Neural progenitor cell (in vitro differentiated cells): ENCODE measurements around the gene SERGEF. TPM values are rescaled to one million over a fixed set of nuclear protein-coding genes. Genes with fewer than 3 reads are reported as not detected.

ENCODE experiments used
- DNase-seq: peaks from one replicate; pipeline ENCODE4 v3.0.0-alpha.2; 2016; ENCODE audit warnings: low spot score
- H2AFZ ChIP-seq: fragments of 200-600 bp; sonication (generic); replicated peaks from 2 replicates; pipeline ENCODE4 v1.6.1; 2016; ENCODE audit warnings: antibody characterized with exemption
- H3F3A ChIP-seq: fragments of 200-600 bp; sonication (generic); 2 replicates; pipeline ENCODE4 v1.6.1; 2016; ENCODE audit warnings: antibody characterized with exemption, low read depth
- H3K27ac ChIP-seq: fragments of 200-600 bp; sonication (generic); 2 replicates; pipeline ENCODE4 v1.5.1; 2016; ENCODE audit warnings: mild to moderate bottlenecking
- H3K27me3 ChIP-seq: fragments of 200-600 bp; sonication (generic); 2 replicates; pipeline ENCODE4 v1.6.1; 2016; ENCODE audit warnings: mild to moderate bottlenecking, moderate library complexity
- H3K36me3 ChIP-seq: fragments of 200-600 bp; sonication (generic); 2 replicates; pipeline ENCODE4 v1.5.1; 2016
- H3K4me1 ChIP-seq: fragments of 200-600 bp; sonication (generic); 2 replicates; pipeline ENCODE4 v1.6.1; 2016; ENCODE audit warnings: mixed run types
- H3K4me2 ChIP-seq: fragments of 200-600 bp; sonication (generic); 2 replicates; pipeline ENCODE4 v1.6.1; 2016
- H3K4me3 ChIP-seq: fragments of 200-600 bp; sonication (generic); 2 replicates; pipeline ENCODE4 v1.5.1; 2016
- H3K79me2 ChIP-seq: fragments of 200-600 bp; sonication (generic); 2 replicates; pipeline ENCODE4 v1.6.1; 2016; ENCODE audit warnings: low read depth
- H3K9ac ChIP-seq: fragments of 200-600 bp; sonication (generic); 2 replicates; pipeline ENCODE4 v1.6.1; 2016
- H3K9me3 ChIP-seq: fragments of 200-600 bp; sonication (generic); 2 replicates; pipeline ENCODE4 v1.5.1; 2016; ENCODE audit warnings: low read depth
- H4K20me1 ChIP-seq: fragments of 200-600 bp; sonication (generic); 2 replicates; pipeline ENCODE4 v1.6.1; 2016; ENCODE audit warnings: low read depth
- H3K27ac Mint-ChIP-seq: 3 replicates; pipeline ENCODE4 v1.8.0; 2021; ENCODE audit warnings: mixed read lengths
- H3K27me3 Mint-ChIP-seq: 2 replicates; pipeline ENCODE4 v1.8.0; 2022; ENCODE audit warnings: low read depth, mild to moderate bottlenecking, inconsistent platforms, moderate library complexity, mixed read lengths; ENCODE audit not compliant: insufficient read depth
- H3K36me3 Mint-ChIP-seq: 3 replicates; pipeline ENCODE4 v1.8.0; 2021; ENCODE audit warnings: mixed read lengths
- H3K4me1 Mint-ChIP-seq: 3 replicates; pipeline ENCODE4 v1.8.0; 2021; ENCODE audit warnings: mixed read lengths
- H3K4me3 Mint-ChIP-seq: 3 replicates; pipeline ENCODE4 v1.8.0; 2021; ENCODE audit warnings: mild to moderate bottlenecking, moderate library complexity, mixed read lengths
- H3K9me3 Mint-ChIP-seq: 3 replicates; pipeline ENCODE4 v1.8.0; 2020; ENCODE audit warnings: mixed read lengths
- EZH2 ChIP-seq: fragments of 200-600 bp; sonication (generic); IDR thresholded peaks from 2 replicates; pipeline ENCODE4 v1.6.1; 2017; ENCODE audit warnings: antibody characterized with exemption, mild to moderate bottlenecking, moderate library complexity
- EZH2phosphoT487 ChIP-seq: fragments of 200-600 bp; sonication (generic); IDR thresholded peaks from 2 replicates; pipeline ENCODE4 v1.6.1; 2017; ENCODE audit warnings: antibody characterized with exemption
- total RNA-seq: library from RNA; depleted of rRNA; stranded (reverse); fragments of >200 nt; gene quantifications from 2 replicates; pipeline ENCODE4 v1.2.3, GENCODE V29; 2015; ENCODE audit warnings: low replicate concordance
- TF ChIP-seq, protein P1 (sequence below): fragments of 200-600 bp; sonication (generic); IDR thresholded peaks from 2 replicates; pipeline ENCODE4 v1.5.1; 2017; ENCODE audit warnings: antibody characterized with exemption, mild to moderate bottlenecking

SERGEF gene
- total RNA-seq, 1 donor from 2014 or later, result 35.1 TPM

DNA sequence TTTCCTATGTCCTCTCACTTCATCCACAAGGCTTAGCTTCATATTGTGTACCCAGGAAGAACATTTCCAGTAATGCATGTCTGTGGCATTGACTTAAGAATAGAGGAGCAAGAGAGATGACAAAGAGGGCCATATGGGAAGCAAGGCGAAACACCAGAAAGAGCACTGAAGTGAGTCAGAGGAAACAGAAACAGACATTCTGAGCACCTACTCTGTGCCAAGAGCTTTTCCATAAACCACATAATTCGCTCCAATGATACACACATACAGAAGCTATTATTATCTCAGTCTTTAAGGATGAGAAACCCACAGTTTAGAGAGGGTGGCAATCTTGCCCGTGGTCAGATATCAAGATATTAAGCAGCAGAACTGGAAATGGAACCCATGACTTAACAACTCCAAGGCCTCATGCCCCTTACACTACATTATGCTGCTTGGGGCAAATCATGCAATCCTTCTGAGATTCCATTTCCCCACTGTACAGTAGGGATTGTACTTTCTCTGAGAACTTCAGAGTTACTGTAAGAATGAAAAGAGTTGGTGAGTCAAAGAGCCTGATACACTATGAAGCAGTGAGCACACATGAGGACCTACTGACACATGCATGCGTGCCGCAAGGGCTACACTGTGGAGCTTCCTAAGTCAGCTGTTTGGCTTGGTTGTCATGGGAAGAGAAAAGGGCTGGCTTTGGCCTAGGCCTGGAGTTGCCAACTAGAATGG is 151.7 kb downstream of the SERGEF start:
- Histone ChIP-seq H4K20me1 (no peaks in the 10 kb centered on the region), H3K9me3 (no peaks in the 10 kb centered on the region), H3K79me2 (no peaks in the 10 kb centered on the region), H3F3A (no peaks in the 10 kb centered on the region), H3K4me1 (no peaks in the 10 kb centered on the region), H3K9ac (no peak overlapping the region), H3K36me3 (no peaks in the 10 kb centered on the region), H3K27me3 (no peaks in the 10 kb centered on the region), H3K4me3 (no peak overlapping the region), H2AFZ (no peak overlapping the region), H3K4me2 (no peak overlapping the region), H3K27ac (no peak overlapping the region)
- Mint-ChIP-seq H3K36me3 (no peaks in the 10 kb centered on the region), H3K4me3 (no peak overlapping the region), H3K4me1 (no peaks in the 10 kb centered on the region), H3K9me3 (peaks cover 2% of the 10 kb centered on the region), H3K27ac (no peak overlapping the region), H3K27me3 (no peaks in the 10 kb centered on the region)
- TF ChIP-seq EZH2phosphoT487, result no peak
- no peak for TF ChIP-seq EZH2
- TF ChIP-seq, protein P1, sequence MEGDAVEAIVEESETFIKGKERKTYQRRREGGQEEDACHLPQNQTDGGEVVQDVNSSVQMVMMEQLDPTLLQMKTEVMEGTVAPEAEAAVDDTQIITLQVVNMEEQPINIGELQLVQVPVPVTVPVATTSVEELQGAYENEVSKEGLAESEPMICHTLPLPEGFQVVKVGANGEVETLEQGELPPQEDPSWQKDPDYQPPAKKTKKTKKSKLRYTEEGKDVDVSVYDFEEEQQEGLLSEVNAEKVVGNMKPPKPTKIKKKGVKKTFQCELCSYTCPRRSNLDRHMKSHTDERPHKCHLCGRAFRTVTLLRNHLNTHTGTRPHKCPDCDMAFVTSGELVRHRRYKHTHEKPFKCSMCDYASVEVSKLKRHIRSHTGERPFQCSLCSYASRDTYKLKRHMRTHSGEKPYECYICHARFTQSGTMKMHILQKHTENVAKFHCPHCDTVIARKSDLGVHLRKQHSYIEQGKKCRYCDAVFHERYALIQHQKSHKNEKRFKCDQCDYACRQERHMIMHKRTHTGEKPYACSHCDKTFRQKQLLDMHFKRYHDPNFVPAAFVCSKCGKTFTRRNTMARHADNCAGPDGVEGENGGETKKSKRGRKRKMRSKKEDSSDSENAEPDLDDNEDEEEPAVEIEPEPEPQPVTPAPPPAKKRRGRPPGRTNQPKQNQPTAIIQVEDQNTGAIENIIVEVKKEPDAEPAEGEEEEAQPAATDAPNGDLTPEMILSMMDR, result no peak
- no peak for DNase-seq

DNA sequence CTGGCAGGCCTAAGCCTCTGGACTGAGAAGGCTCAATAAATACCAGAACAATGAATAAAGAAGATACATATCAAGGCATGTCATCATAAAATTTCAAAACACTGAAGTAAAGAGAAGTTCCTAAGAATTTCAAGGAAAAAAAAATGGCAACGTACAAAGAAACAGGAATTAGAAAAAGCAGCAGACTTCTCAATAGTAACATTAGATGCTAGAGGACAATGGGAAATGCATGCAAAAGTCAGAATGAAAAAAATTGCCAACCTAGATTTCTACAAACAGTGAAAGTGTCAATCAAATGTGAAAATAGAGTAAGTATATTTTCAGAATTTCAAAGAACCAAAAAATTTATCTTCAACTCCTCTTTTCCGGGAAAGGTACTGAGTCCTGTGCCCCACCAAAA is 153.3 kb downstream of the SERGEF start:
- no peaks in the 10 kb centered on the region for H3K36me3 ChIP-seq
- no peak for DNase-seq
- Mint-ChIP-seq H3K4me1 (no peaks in the 10 kb centered on the region), H3K4me3 (no peak overlapping the region), H3K27ac (no peak overlapping the region), H3K36me3 (peaks cover 2% of the 10 kb centered on the region), H3K9me3 (peaks cover 2% of the 10 kb centered on the region), H3K27me3 (no peaks in the 10 kb centered on the region)
- no peak overlapping the region for H2AFZ ChIP-seq
- no peaks in the 10 kb centered on the region for H4K20me1 ChIP-seq
- no peaks in the 10 kb centered on the region for H3K9me3 ChIP-seq
- H3K4me3 ChIP-seq, result no peak overlapping the region
- TF ChIP-seq, protein P1, result no peak
- TF ChIP-seq EZH2phosphoT487, result no peak
- no peak for TF ChIP-seq EZH2
- H3F3A ChIP-seq, result no peaks in the 10 kb centered on the region
- H3K27me3 ChIP-seq, result no peaks in the 10 kb centered on the region
- no peaks in the 10 kb centered on the region for H3K4me1 ChIP-seq
- no peak overlapping the region for H3K9ac ChIP-seq
- no peak overlapping the region for H3K4me2 ChIP-seq
- H3K79me2 ChIP-seq, result no peaks in the 10 kb centered on the region
- no peak overlapping the region for H3K27ac ChIP-seq

DNA sequence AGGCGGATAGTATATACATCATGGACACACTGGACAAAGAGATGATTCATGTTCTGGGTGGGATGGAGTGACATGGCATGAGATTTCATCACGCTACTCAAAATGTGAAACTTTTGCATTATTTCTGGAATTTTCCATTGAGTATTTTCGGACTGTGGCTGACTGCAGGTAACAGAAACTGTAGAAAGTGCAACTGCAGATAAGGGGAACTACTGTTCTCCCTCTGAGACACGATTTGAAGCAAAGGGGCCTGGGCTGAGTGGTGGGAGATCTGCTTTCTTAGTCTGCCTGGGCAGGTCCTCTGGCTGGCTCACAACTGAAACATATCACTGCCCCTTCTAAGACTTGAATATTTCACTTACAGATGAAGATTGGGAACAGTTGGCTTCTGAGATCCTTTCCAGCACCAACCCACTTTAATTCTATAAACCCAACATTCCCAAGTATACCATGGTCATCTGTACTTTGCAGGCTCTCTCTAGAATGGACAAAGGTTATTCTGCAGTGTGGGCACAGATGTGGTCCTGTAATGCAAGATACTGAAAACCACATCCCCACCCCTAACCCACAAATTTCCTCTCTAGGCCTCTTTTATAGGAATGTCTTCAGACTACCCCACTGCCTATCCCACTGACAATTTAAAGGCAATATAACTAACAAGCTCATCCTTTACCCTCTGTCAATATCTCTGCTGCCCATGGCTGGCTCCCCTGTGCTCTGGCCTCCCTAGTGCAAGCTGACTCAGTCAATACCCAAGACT is 157.1 kb downstream of the SERGEF start:
- TF ChIP-seq EZH2phosphoT487 (no peak), EZH2 (no peak)
- TF ChIP-seq, protein P1, result no peak
- no peak overlapping the region for H3K27ac ChIP-seq
- no peak for DNase-seq
- H3K4me3 ChIP-seq, result no peak overlapping the region
- no peaks in the 10 kb centered on the region for H3K79me2 ChIP-seq
- no peaks in the 10 kb centered on the region for H3K9me3 ChIP-seq
- no peaks in the 10 kb centered on the region for H3K4me1 ChIP-seq
- no peak overlapping the region for H3K4me2 ChIP-seq
- peaks cover 2% of the 10 kb centered on the region for H3K36me3 Mint-ChIP-seq
- no peaks in the 10 kb centered on the region for H4K20me1 ChIP-seq
- no peaks in the 10 kb centered on the region for H3K4me1 Mint-ChIP-seq
- no peak overlapping the region for H2AFZ ChIP-seq
- no peaks in the 10 kb centered on the region for H3F3A ChIP-seq
- no peaks in the 10 kb centered on the region for H3K27me3 Mint-ChIP-seq
- H3K9ac ChIP-seq, result no peak overlapping the region
- peaks cover 2% of the 10 kb centered on the region for H3K9me3 Mint-ChIP-seq
- no peaks in the 10 kb centered on the region for H3K27me3 ChIP-seq
- H3K36me3 ChIP-seq, result no peaks in the 10 kb centered on the region
- H3K4me3 Mint-ChIP-seq, result no peak overlapping the region
- H3K27ac Mint-ChIP-seq, result no peak overlapping the region
